ENCODE data around the gene BSCL2. TPM values are rescaled to one million over a fixed set of nuclear protein-coding genes. Genes with fewer than 3 reads are reported as not detected.
A peak's percentile ranks its signal among the peaks of the same experiment; 100 is the strongest.
"Not testable (repeated sequence)": the region's sequence is repeated elsewhere in the genome, so short reads cannot be mapped to it uniquely, and the experiment has no call there.

BSCL2 gene
- total and polyA plus RNA-seq, 9 donors: 18.7 to 26.5 (median 21.5) TPM

GRCh38 chr11:62665075-62665598 lies 42.1 kb downstream of the BSCL2 start, which contains the start of the genes C11orf98 and CSKMT:
C11orf98 (minus strand) TSS chr11:62665210; CDS start chr11:62665169, 41 bp downstream.
CSKMT (plus strand) TSS chr11:62665312; CDS start chr11:62665880, 568 bp downstream.
- peak within 1 kb of the TSS; percentile 97 for H3K27ac ChIP-seq (ENCODE audit: low read length)
- H3K4me1 ChIP-seq (ENCODE audit: control insufficient read depth, insufficient read depth, low read length): peaks cover 24% of the 10 kb centered on the region
- peak; percentile 98 for DNase-seq
- under 1% methylated on average over 43 of the region's 47 CpGs for WGBS (ENCODE audit: insufficient coverage)
- no peaks in the 10 kb centered on the region for H3K9me3 ChIP-seq (replicated peaks; ENCODE audit: control insufficient read depth, low read depth, low read length)
- no peaks in the 10 kb centered on the region for H3K27me3 ChIP-seq (ENCODE audit: control insufficient read depth, insufficient read depth, low read length)
- H3K4me3 ChIP-seq (ENCODE audit: low read length): peak within 1 kb of the TSS; percentile 95
- peaks cover 28% of the 10 kb centered on the region for H3K36me3 ChIP-seq (ENCODE audit: control insufficient read depth, insufficient read depth, low read length)

- Histone ChIP-seq H3K27ac (ENCODE audit: low read length) (peak overlapping the region; percentile 97), H3K27me3 (ENCODE audit: control insufficient read depth, insufficient read depth, low read length) (no peaks in the 10 kb centered on the region), H3K4me3 (ENCODE audit: low read length) (peak overlapping the region; percentile 95), H3K36me3 (ENCODE audit: control insufficient read depth, insufficient read depth, low read length) (peaks cover 28% of the 10 kb centered on the region), H3K4me1 (ENCODE audit: control insufficient read depth, insufficient read depth, low read length) (peaks cover 18% of the 10 kb centered on the region), H3K9me3 (replicated peaks; ENCODE audit: control insufficient read depth, low read depth, low read length) (no peaks in the 10 kb centered on the region)
- 2% methylated on average over 34 of the region's 36 CpGs for WGBS (ENCODE audit: insufficient coverage)
- no peak for DNase-seq
Measured at GRCh38 chr11:62664405-62665074, 42.7 kb downstream of the BSCL2 start.

DNA sequence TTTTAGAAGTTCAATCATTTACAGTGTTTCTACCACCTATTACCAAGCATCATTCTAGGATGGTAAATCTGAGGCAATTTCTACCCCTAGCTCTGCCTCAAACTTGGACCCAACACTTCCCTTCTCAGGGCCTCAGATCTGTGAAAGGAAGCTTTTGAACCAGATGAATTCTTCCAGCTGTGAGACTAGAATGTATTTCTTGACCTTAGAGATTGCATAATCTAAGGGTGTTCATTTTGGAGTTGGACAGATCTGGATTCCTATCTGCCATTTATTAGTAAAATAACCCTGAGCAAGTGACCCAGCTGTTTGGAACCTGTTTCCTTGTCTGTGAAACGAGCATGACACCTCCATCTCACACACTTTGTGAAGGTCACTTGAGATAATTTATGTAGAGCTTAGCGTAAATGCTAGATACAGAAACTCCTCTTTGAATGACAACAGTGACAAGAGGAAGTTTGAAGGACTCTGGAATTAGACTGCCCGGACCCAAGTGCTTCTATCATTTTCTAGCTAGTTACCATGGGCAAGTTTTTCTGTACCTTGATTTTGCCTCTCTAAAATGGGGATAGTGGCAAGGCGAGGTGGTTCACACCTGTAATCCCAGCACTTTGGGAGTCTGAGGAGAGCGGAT lies 50.3 kb downstream of the BSCL2 start:
- Histone ChIP-seq H3K36me3 (ENCODE audit: control insufficient read depth, insufficient read depth, low read length) (no peaks in the 10 kb centered on the region), H3K27ac (ENCODE audit: low read length) (no peak overlapping the region), H3K9me3 (replicated peaks; ENCODE audit: control insufficient read depth, low read depth, low read length) (no peaks in the 10 kb centered on the region), H3K4me1 (ENCODE audit: control insufficient read depth, insufficient read depth, low read length) (peaks cover 8% of the 10 kb centered on the region), H3K27me3 (ENCODE audit: control insufficient read depth, insufficient read depth, low read length) (no peaks in the 10 kb centered on the region), H3K4me3 (ENCODE audit: low read length) (no peak overlapping the region)
- DNase-seq: no peak
- WGBS (ENCODE audit: insufficient coverage): no CpG with 5 or more reads among the region's 5 CpGs

- Histone ChIP-seq H3K9me3 (replicated peaks; ENCODE audit: control insufficient read depth, low read depth, low read length) (no peaks in the 10 kb centered on the region), H3K27ac (ENCODE audit: low read length) (no peak overlapping the region), H3K4me1 (ENCODE audit: control insufficient read depth, insufficient read depth, low read length) (peaks cover 14% of the 10 kb centered on the region), H3K36me3 (ENCODE audit: control insufficient read depth, insufficient read depth, low read length) (peaks cover 6% of the 10 kb centered on the region), H3K4me3 (ENCODE audit: low read length) (no peak overlapping the region), H3K27me3 (ENCODE audit: control insufficient read depth, insufficient read depth, low read length) (no peaks in the 10 kb centered on the region)
- DNase-seq: no peak
- WGBS (ENCODE audit: insufficient coverage): no CpG with 5 or more reads among the region's 11 CpGs
Measured at GRCh38 chr11:62654297-62654696, 52.9 kb downstream of the BSCL2 start.

- Histone ChIP-seq H3K27ac (ENCODE audit: low read length) (peak overlapping the region; percentile 91), H3K27me3 (ENCODE audit: control insufficient read depth, insufficient read depth, low read length) (no peaks in the 10 kb centered on the region), H3K4me3 (ENCODE audit: low read length) (peak overlapping the region; percentile 95), H3K9me3 (replicated peaks; ENCODE audit: control insufficient read depth, low read depth, low read length) (no peaks in the 10 kb centered on the region), H3K4me1 (ENCODE audit: control insufficient read depth, insufficient read depth, low read length) (peaks cover 15% of the 10 kb centered on the region), H3K36me3 (ENCODE audit: control insufficient read depth, insufficient read depth, low read length) (peaks cover 25% of the 10 kb centered on the region)
- 2% methylated on average over 7 of the region's 16 CpGs for WGBS (ENCODE audit: insufficient coverage)
- DNase-seq: no peak
Measured at GRCh38 chr11:62652161-62653006, 54.8 kb downstream of the BSCL2 start.

- not testable (repeated sequence) for H3K27ac ChIP-seq (ENCODE audit: low read length); DNase-seq; H3K9me3 ChIP-seq (replicated peaks; ENCODE audit: control insufficient read depth, low read depth, low read length); H3K4me3 ChIP-seq (ENCODE audit: low read length); H3K27me3 ChIP-seq (ENCODE audit: control insufficient read depth, insufficient read depth, low read length)
- H3K36me3 ChIP-seq (ENCODE audit: control insufficient read depth, insufficient read depth, low read length): peaks cover 30% of the 10 kb centered on the region
- 99% methylated on average over 9 of the region's 12 CpGs for WGBS (ENCODE audit: insufficient coverage)
- H3K4me1 ChIP-seq (ENCODE audit: control insufficient read depth, insufficient read depth, low read length): peaks cover 26% of the 10 kb centered on the region
Measured at GRCh38 chr11:62650283-62650682, 56.9 kb downstream of the BSCL2 start.

- WGBS (ENCODE audit: insufficient coverage): 93% methylated on average over 9 of the region's 11 CpGs
- H3K9me3 ChIP-seq (replicated peaks; ENCODE audit: control insufficient read depth, low read depth, low read length): no peaks in the 10 kb centered on the region
- H3K27ac ChIP-seq (ENCODE audit: low read length): no peak overlapping the region
- DNase-seq: no peak
- no peak overlapping the region for H3K4me3 ChIP-seq (ENCODE audit: low read length)
- peaks cover 31% of the 10 kb centered on the region for H3K36me3 ChIP-seq (ENCODE audit: control insufficient read depth, insufficient read depth, low read length)
- no peaks in the 10 kb centered on the region for H3K27me3 ChIP-seq (ENCODE audit: control insufficient read depth, insufficient read depth, low read length)
- peaks cover 30% of the 10 kb centered on the region for H3K4me1 ChIP-seq (ENCODE audit: control insufficient read depth, insufficient read depth, low read length)
Measured at GRCh38 chr11:62649486-62649885, 57.7 kb downstream of the BSCL2 start.

DNA sequence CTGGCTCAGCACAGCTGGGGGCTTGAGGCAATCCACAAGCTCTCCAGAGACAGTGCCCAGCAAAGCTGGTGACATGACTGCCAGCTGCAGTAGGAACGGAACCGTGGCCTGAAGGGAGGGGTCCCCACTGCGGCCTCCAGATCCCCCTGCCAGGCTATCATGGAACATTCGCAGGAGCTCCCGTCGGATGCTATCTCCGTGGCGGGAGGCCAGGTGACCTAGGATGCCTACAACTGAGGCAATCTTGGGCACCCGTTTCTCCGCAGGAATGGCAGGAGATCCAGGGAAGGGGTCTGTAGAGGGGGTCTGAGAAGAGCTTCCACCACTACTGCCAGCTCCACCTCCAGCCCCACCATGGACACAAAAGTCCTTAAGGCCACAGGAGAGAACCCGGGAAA lies 58.3 kb downstream of the BSCL2 start:
- H3K4me1 ChIP-seq (ENCODE audit: control insufficient read depth, insufficient read depth, low read length): peaks cover 30% of the 10 kb centered on the region
- no peak overlapping the region for H3K27ac ChIP-seq (ENCODE audit: low read length)
- H3K4me3 ChIP-seq (ENCODE audit: low read length): no peak overlapping the region
- peaks cover 36% of the 10 kb centered on the region for H3K36me3 ChIP-seq (ENCODE audit: control insufficient read depth, insufficient read depth, low read length)
- 93% methylated on average over 6 of the region's 11 CpGs for WGBS (ENCODE audit: insufficient coverage)
- H3K9me3 ChIP-seq (replicated peaks; ENCODE audit: control insufficient read depth, low read depth, low read length): no peaks in the 10 kb centered on the region
- no peak for DNase-seq
- no peaks in the 10 kb centered on the region for H3K27me3 ChIP-seq (ENCODE audit: control insufficient read depth, insufficient read depth, low read length)

DNA sequence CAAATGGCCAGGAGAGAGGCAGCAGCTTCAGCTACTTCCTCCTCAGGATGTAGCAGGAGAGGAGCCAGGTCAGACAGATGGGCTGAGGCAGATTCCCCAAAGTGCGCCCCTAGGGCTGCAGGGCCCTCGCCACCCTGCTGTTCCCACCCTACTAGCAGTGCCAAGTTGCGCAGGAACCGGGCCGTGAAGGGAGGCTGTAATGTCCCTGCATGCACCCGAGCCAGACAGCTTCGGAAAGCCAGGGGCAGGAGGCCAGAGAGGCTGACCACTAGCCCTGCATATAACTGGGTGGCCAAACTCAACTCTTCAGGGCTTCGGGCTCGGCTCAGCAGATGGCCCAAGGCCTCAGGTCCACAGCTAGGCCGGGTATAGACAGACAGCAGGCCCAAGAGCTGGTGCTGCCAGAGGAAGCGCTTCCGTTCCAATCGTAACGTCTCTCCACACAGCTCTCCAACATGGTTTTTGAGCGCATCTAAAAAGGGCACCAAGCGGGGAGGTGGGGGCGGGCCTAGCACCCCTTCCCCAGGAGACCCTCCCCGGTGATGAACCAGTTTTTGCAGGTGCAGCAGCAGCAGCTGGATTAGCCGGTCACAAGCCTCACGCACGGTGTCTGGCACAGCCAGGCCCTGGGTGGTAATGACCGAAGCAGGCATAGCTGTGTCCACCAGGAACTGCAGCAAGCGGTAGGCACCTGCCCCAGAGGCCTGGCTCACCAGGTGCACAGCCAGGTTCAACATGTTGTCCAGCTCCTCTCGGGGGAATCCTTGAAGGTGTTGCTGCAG lies 58.8 kb downstream of the BSCL2 start:
- Histone ChIP-seq H3K4me3 (ENCODE audit: low read length) (no peak overlapping the region), H3K9me3 (replicated peaks; ENCODE audit: control insufficient read depth, low read depth, low read length) (no peaks in the 10 kb centered on the region), H3K36me3 (ENCODE audit: control insufficient read depth, insufficient read depth, low read length) (peaks cover 42% of the 10 kb centered on the region), H3K27me3 (ENCODE audit: control insufficient read depth, insufficient read depth, low read length) (no peaks in the 10 kb centered on the region), H3K27ac (ENCODE audit: low read length) (no peak overlapping the region), H3K4me1 (ENCODE audit: control insufficient read depth, insufficient read depth, low read length) (peaks cover 30% of the 10 kb centered on the region)
- WGBS (ENCODE audit: insufficient coverage): 85% methylated on average over 24 of the region's 24 CpGs
- no peak for DNase-seq

All from muscle of leg (tissue), 11 donors.